Measurements from ENCODE around the gene RACK1. TPM values are rescaled to one million over a fixed set of nuclear protein-coding genes. Genes with fewer than 3 reads are reported as not detected.

The RACK1 gene
- total RNA-seq, 1 donor from 2014 or later: 7,283 TPM

GRCh38 chr5:181203093-181203711 lies 40.5 kb downstream of the RACK1 start:
- FAIRE-seq: no peak

GRCh38 chr5:181200816-181201215 lies 42.9 kb downstream of the RACK1 start:
- DNase-seq (ENCODE audit: low read depth): no peak
- peaks cover 13% of the 10 kb centered on the region for H3K36me3 ChIP-seq (ENCODE audit: control insufficient read depth, insufficient read depth, low read length)
- no peak for TF ChIP-seq CTCF (IDR thresholded peaks at IDR 0.05; ENCODE audit: insufficient read depth, low read length, severe bottlenecking)
- H3K27me3 ChIP-seq (ENCODE audit: control insufficient read depth, insufficient read depth, low read length): no peaks in the 10 kb centered on the region
- FAIRE-seq: no peak
- no peak overlapping the region for H3K4me3 ChIP-seq (ENCODE audit: low read depth, low read length)

More at GRCh38 chr5:181203093-181203711, 40.5 kb downstream of the RACK1 start:
- DNase-seq (ENCODE audit: low read depth): peak; percentile 71
- peak overlapping the region; percentile 75 for H3K4me3 ChIP-seq (ENCODE audit: low read depth, low read length)
- no peaks in the 10 kb centered on the region for H3K27me3 ChIP-seq (ENCODE audit: control insufficient read depth, insufficient read depth, low read length)
- peaks cover 7% of the 10 kb centered on the region for H3K36me3 ChIP-seq (ENCODE audit: control insufficient read depth, insufficient read depth, low read length)
- no peak for TF ChIP-seq CTCF (IDR thresholded peaks at IDR 0.05; ENCODE audit: insufficient read depth, low read length, severe bottlenecking)

GRCh38 chr5:181199881-181200638 lies 43.6 kb downstream of the RACK1 start:
- TF ChIP-seq CTCF (IDR thresholded peaks at IDR 0.05; ENCODE audit: insufficient read depth, low read length, severe bottlenecking): no peak
- H3K27me3 ChIP-seq (ENCODE audit: control insufficient read depth, insufficient read depth, low read length): no peaks in the 10 kb centered on the region
- no peak overlapping the region for H3K4me3 ChIP-seq (ENCODE audit: low read depth, low read length)
- peaks cover 17% of the 10 kb centered on the region for H3K36me3 ChIP-seq (ENCODE audit: control insufficient read depth, insufficient read depth, low read length)
- FAIRE-seq: peak; percentile 18
- no peak for DNase-seq (ENCODE audit: low read depth)

- no peak for TF ChIP-seq CTCF (IDR thresholded peaks at IDR 0.05; ENCODE audit: insufficient read depth, low read length, severe bottlenecking)
- DNase-seq (ENCODE audit: low read depth) (no peak), FAIRE-seq (no peak)
- no peaks in the 10 kb centered on the region for H3K27me3 ChIP-seq (ENCODE audit: control insufficient read depth, insufficient read depth, low read length)
- H3K4me3 ChIP-seq (ENCODE audit: low read depth, low read length): no peak overlapping the region
- peaks cover 20% of the 10 kb centered on the region for H3K36me3 ChIP-seq (ENCODE audit: control insufficient read depth, insufficient read depth, low read length)
Observed at GRCh38 chr5:181198905-181199519, 44.7 kb downstream of the RACK1 start.

GRCh38 chr5:181198106-181198685 lies 45.5 kb downstream of the RACK1 start:
- DNase-seq (ENCODE audit: low read depth) (no peak), FAIRE-seq (no peak)
- Histone ChIP-seq H3K27me3 (ENCODE audit: control insufficient read depth, insufficient read depth, low read length) (no peaks in the 10 kb centered on the region), H3K4me3 (ENCODE audit: low read depth, low read length) (no peak overlapping the region), H3K36me3 (ENCODE audit: control insufficient read depth, insufficient read depth, low read length) (peaks cover 20% of the 10 kb centered on the region)
- TF ChIP-seq CTCF (IDR thresholded peaks at IDR 0.05; ENCODE audit: insufficient read depth, low read length, severe bottlenecking): no peak
